GM21723 (cell line): Measurements from ENCODE around the gene CD36.

Experiments used
- ATAC-seq: cut with Tn5 transposase; IDR thresholded peaks from one replicate; pipeline ENCODE4 v1.9.1; 2021; ENCODE audit warnings: mild to moderate bottlenecking, moderate library complexity; ENCODE audit not compliant: unreplicated experiment

The CD36 gene

GRCh38 chr7:80686576-80686975 is 48.1 kb downstream of the CD36 start:
- no peak for ATAC-seq

DNA sequence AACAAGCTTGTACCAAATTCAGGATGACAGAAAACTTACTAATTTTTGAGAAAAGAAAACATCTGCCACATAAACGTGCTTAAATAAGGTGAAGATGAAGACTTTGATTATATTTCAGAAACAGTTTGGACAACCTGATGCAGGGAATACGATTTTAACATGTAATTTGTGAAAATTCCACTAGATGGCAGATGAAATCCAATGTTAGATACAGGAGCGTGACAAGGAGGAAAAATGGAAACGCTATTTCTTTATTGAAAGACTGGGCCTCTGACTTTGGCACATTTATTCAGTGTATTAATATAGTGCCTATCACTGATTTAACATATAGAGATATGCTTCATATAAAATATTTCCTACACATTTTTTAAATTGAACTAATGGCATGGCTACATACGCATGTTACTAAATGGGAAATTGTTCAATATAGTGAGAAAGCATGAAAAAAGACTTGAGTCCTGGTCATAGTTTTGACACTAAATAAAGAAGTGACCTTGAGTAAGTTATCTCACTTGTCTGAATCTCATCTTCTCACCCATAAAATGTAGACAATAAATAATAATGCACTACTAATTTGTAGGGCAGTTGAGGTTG is 60.7 kb downstream of the CD36 start:
- ATAC-seq = no peak

DNA sequence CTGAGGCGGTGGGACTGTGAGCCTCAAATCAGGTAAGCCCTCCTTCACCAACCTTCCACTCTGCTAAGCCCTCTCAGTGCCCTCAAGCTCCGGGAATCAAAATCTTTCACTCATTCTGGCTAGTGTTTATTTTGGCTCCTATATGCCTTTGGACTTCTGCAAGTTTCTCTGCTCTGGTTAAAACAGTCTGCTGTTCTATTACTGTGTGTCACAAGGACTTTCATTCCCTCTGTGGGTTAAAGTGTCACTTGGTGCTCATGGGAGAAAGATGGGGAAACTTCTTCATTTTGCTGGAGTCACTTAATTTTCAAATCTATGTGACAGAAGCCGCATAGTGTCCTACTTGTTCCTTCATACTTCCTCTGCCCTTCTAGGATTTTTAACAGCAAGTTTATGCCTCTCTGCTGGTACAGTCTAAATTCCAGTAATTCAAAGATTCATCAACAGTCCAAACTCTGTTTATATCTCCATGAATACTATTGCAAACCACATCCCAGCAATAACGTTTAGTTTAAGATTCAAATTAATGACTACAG is 61.3 kb downstream of the CD36 start:
- no peak for ATAC-seq

- ATAC-seq = no peak
These were observed 64.8 kb downstream of the CD36 start for GRCh38 chr7:80703272-80703671.

- ATAC-seq = no peak
These were observed 66.8 kb downstream of the CD36 start for GRCh38 chr7:80705130-80705781.

DNA sequence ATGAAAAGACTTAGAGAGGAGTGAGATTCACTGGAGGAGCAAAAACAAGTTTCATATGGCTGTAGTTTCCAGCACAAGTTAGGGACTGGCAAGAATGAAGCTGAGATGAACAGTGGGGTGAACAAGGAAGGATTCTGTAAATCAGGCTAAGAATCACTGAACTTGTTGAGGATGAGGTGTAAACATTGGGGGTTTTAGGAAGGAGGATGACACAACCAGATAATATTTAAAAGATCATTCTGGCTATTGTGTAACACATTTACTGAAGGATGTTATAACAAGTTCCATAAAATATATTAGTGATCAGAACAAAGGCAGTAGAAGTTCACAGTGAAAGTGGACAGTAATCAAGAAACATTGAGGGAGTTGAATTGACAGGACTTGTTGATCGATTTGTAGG is 68.9 kb downstream of the CD36 start:
- ATAC-seq = no peak

DNA sequence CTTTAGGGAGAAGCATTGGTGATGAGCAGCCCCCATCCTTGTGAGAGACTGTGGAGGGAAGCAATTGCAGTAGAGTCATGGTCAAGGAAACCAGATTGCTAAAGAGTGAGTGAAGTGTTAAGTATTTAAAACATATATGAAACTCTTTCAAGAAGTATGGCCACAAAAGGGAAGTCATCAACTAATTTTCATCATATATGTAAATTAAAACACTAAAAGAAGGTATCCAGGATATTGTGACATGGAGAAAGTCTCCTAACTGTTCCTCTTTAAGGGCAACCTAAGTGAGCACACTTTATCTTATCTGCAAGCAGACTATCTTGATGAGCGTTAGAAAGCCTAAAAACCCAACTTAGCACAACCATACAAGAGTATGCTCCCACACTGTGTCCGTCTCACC is 69.7 kb downstream of the CD36 start:
- no peak for ATAC-seq

DNA sequence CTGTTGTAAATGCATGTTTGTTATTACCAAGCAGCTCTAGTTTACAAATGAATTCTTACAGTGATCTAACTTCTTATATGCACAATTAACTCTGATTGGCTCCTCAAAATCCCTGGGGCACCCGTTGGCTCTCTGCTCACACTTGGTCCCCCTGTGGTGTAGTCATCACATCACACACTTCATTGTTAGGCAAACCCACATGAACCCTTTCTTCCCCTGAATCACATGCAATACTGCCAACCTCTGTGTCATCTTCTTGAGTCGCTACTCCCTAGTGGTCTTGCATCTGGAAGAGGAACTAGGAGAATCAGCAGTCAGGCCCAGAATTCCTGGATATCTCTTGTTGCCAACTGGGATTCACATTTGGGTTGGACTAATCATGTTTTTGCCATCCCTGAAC is 73.1 kb downstream of the CD36 start:
- ATAC-seq = no peak

GRCh38 chr7:80719261-80719660 is 80.8 kb downstream of the CD36 start:
- no peak for ATAC-seq

DNA sequence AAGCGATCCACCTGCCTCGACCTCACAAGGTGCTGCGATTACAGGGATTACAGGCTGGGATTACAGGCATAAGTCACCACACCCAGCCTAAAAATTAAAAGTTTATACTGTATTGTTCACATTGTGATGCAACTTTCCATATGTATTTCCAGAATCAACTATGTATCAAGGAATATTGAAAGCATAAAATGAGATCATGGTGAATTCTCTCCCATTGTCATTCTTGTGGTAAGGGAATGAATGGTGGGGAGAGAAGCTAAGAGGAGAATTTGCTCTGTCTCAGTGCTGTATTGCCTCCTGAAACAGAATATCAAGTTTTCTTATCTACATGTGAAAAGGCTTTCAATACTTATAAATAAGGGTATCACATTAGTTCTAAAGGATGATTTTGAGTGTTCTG is 81.7 kb downstream of the CD36 start:
- ATAC-seq = no peak

- no peak for ATAC-seq
These were observed 83.6 kb downstream of the CD36 start for GRCh38 chr7:80721883-80722615.

DNA sequence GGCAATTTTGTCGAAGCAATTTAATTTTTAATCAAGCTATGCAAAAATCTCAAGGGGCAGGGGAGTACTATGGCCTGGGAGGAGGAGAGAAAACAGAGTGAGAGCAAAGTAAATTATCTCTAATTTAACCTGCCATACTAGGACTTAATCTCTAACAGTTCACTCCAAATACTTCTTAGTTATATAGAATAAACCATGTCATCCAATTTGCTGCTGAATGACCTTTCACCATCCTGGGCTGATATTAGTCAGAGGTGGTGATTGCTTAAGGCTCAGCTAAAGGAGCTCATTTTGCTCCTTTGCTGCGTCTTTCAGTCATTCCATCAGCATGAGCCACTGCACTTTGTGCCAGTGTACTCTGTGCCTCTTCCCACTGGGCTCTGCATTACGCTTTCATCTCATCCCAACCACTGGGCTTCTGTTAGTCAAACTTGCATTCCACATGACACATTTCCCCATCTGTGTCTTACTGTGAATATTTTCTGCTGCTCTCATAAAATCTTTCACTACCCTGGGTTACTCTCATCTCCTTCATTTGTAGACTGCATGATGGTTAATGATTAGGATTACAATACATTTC is 84.3 kb downstream of the CD36 start:
- ATAC-seq = no peak

DNA sequence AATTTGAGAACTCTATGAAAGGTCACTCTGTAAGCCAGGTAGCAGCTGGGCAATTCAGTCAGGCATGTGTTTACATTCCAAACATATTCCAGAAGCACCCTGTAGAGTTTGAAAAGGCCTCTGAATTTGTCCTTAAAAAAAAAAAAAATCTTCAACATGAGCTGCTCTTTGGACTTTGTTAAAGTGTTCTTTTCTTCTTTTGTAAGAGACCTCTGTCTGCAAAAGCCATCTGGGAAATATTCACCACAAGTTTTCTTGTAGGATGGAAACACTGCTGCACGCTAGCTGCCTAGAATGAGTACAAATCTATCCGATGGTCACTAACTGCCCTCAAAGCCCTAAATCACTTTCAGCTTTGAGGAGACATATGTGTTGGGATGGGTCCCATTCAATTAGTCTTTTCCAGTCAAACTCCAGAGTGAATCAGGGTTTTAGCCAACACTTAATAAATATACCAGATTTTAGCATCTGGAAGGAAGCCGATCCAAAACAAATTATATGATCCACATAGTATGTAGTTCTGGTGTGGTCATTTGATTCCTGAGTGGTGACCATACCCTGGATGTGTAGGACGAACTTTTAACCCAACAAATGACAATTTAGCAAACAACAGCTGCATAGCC is 85.9 kb downstream of the CD36 start:
- ATAC-seq = no peak

GRCh38 chr7:80725181-80725611 is 86.8 kb downstream of the CD36 start:
- ATAC-seq = no peak
